ENCODE data around the gene CDK17. TPM values are rescaled to one million over a fixed set of nuclear protein-coding genes. Genes with fewer than 3 reads are reported as not detected.

Gene CDK17
- total RNA-seq, 2 donors from 2014 or later = 13.2 to 23.4 TPM

DNA sequence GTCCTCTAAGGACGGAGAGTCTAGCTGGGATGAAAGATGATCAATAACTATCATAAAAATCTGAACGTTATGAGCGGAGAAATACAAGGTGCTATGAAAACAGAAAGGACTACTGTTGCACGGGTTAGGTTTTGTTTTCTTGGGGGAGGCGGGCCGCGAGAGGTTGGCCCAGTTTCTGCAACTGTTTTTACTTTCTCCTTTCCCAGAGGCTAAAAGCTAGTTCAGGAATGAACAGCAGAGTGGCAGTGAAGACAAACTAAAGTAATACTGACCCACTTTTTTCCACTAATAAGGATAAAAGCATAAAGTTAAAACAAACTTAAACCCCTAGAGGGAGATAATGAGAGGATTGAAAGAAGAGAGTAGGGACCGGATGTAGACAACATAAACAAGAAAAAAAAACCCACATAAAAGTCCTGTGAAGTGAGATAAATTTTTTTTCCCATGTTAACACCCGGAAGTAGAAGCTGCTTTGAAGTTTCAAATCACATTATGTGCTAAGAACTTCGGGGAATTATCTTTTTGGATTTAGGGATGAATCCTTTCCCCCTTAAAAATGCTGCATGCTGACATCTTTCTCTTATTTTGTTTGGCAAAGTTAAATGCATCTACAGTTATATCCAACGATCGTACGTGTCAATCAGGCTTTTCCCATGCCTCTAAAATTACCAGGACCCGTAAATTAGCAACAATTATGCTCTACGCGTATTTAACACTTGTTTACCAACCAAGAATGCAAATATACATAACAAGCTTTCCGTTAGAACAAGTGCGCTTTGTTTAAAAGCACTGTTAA is 1.0 kb upstream of the CDK17 start:
- intact Hi-C loops (cut with DNase I) = loop anchor here (2.0 to 5.0 kb wide), 4 partner anchors 111 to 339 kb away; no protein-coding TSS in a partner anchor
- Histone ChIP-seq H3K9ac (ENCODE audit: low read depth in 2 of 2, low read length in 2 of 2) (peak overlapping the region; percentile 59 to 99), H3K36me3 (no peaks in the 10 kb centered on the region), H3K4me1 (no peaks in the 10 kb centered on the region), H3K27me3 (no peaks in the 10 kb centered on the region), H3K4me3 (peak overlapping the region; percentile 92), H3K27ac (peak overlapping the region; percentile 100), H3K9me3 (no peaks in the 10 kb centered on the region)
- TF ChIP-seq, protein P1, sequence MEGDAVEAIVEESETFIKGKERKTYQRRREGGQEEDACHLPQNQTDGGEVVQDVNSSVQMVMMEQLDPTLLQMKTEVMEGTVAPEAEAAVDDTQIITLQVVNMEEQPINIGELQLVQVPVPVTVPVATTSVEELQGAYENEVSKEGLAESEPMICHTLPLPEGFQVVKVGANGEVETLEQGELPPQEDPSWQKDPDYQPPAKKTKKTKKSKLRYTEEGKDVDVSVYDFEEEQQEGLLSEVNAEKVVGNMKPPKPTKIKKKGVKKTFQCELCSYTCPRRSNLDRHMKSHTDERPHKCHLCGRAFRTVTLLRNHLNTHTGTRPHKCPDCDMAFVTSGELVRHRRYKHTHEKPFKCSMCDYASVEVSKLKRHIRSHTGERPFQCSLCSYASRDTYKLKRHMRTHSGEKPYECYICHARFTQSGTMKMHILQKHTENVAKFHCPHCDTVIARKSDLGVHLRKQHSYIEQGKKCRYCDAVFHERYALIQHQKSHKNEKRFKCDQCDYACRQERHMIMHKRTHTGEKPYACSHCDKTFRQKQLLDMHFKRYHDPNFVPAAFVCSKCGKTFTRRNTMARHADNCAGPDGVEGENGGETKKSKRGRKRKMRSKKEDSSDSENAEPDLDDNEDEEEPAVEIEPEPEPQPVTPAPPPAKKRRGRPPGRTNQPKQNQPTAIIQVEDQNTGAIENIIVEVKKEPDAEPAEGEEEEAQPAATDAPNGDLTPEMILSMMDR (IDR thresholded peaks at IDR 0.05) = peak; percentile 36
- peak; percentile 39 for DNase-seq

GRCh38 chr12:96400631-96401075 is 414 bp upstream of the CDK17 start:
- Histone ChIP-seq H3K4me1 (no peaks in the 10 kb centered on the region), H3K4me3 (peak overlapping the region; percentile 92), H3K27me3 (no peaks in the 10 kb centered on the region), H3K9me3 (no peaks in the 10 kb centered on the region), H3K9ac (ENCODE audit: low read depth in 2 of 2, low read length in 2 of 2) (peak overlapping the region; percentile 59 to 99), H3K36me3 (no peaks in the 10 kb centered on the region), H3K27ac (peak overlapping the region; percentile 100)
- TF ChIP-seq, protein P1 (IDR thresholded peaks at IDR 0.05) = no peak
- intact Hi-C loops (cut with DNase I) = loop anchor here (2.0 to 5.0 kb wide), 4 partner anchors 112 to 338 kb away; no protein-coding TSS in a partner anchor
- no peak for DNase-seq

GRCh38 chr12:96399120-96399918 is 920 bp downstream of the CDK17 start:
- Histone ChIP-seq H3K27ac (peak overlapping the region; percentile 100), H3K9ac (ENCODE audit: low read depth in 2 of 2, low read length in 2 of 2) (peak overlapping the region; percentile 82 to 95), H3K36me3 (no peaks in the 10 kb centered on the region), H3K9me3 (no peaks in the 10 kb centered on the region), H3K4me1 (no peaks in the 10 kb centered on the region), H3K27me3 (no peaks in the 10 kb centered on the region), H3K4me3 (peak overlapping the region; percentile 92)
- intact Hi-C loops (cut with DNase I) = loop anchor here (10.0 kb wide), 2 partner anchors 55 to 95 kb away; no protein-coding TSS in a partner anchor
- DNase-seq = peak; percentile 77
- TF ChIP-seq, protein P1 (IDR thresholded peaks at IDR 0.05) = no peak

DNA sequence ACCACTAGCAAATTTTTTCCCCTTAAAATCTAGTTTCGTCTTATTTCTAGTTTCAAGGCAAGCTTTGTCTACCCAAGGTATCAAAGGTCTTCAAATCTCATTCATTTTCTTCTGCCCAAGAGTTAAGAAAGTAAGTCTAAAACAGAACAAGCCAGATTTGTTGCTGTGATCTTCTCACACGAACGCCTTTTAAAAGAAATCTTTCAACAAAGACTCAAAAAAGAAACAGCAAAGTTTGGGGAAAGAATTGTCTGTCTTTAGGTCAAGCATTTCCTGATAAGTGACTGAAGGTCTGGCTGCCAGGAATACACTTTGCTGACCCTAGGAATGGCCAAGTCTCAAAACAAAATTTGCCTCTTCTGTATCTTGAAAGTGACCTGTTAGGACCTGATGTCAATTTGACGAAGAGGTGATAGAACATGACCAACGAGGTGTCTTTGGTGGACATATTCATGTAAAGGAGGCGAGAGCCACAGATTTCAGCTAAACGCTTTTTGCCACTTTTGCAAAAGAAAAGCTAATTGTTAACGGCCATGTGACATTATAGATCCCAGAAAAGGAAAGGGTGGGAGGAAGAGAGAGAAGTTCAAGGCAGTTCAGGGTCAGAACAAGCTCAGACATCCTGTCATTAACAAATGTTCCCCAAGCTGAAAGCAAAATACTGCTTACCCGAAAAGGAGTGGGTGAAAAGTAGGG is 1.7 kb downstream of the CDK17 start:
- Histone ChIP-seq H3K9ac (ENCODE audit: low read depth in 2 of 2, low read length in 2 of 2) (peak overlapping the region; percentile 82 to 95), H3K4me3 (peak overlapping the region; percentile 92), H3K9me3 (no peaks in the 10 kb centered on the region), H3K27ac (peak overlapping the region; percentile 100), H3K36me3 (no peaks in the 10 kb centered on the region), H3K27me3 (no peaks in the 10 kb centered on the region), H3K4me1 (no peaks in the 10 kb centered on the region)
- DNase-seq = no peak
- intact Hi-C loops (cut with DNase I) = loop anchor here (10.0 kb wide), 2 partner anchors 54 to 94 kb away; no protein-coding TSS in a partner anchor
- TF ChIP-seq, protein P1 (IDR thresholded peaks at IDR 0.05) = no peak

Data from colonic mucosa (tissue), 4 donors.